Adrenal gland (tissue), 5 donors: Measurements from ENCODE around the gene SLC35E2B.

Experiments
- POLR2A ChIP-seq, 2 donors: fragments of 450-650 bp; IDR thresholded peaks; one replicate each; pipeline ENCODE4 v1.6.1; 2017; ENCODE audit warnings: antibody characterized with exemption in 2 of 2, mild to moderate bottlenecking in 2 of 2, moderate library complexity in 1 of 2
- TF ChIP-seq, protein P1 (sequence below), 6 experiments: fragments of 450-650 bp in 4 of 6; fragments of 200-600 bp in 2 of 6; sonication (generic) in 1 of 6; IDR thresholded peaks; 1 replicate in 5 of 6; 2 replicates in 1 of 6; pipeline versions ENCODE4 v1.5.1 to v1.8.0; 2016 to 2021; ENCODE audit warnings: antibody characterized with exemption in 6 of 6, mild to moderate bottlenecking in 2 of 6, moderate library complexity in 1 of 6
- donor health status: DM: no; HTN: no; CAD: no.

DNA sequence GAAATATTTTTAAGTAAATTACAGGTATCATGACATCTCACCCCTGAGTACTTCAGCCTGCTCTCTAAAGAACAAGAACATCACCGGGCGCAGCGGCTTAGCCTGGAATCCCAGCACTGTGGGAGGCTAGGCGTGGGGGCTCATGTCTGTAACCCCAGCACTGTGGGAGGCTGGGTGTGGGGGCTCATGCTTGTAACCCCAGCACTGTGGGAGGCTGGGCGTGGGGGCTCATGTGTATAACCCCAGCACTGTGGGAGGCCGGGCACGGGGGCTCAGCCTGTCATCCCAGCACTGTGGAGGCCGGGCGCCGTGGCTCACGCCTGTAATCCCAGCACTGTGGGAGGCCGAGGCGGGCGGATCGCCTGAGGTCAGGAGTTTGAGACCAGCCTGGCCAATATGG is 26.1 kb downstream of the SLC35E2B start:
- TF ChIP-seq, protein P1, sequence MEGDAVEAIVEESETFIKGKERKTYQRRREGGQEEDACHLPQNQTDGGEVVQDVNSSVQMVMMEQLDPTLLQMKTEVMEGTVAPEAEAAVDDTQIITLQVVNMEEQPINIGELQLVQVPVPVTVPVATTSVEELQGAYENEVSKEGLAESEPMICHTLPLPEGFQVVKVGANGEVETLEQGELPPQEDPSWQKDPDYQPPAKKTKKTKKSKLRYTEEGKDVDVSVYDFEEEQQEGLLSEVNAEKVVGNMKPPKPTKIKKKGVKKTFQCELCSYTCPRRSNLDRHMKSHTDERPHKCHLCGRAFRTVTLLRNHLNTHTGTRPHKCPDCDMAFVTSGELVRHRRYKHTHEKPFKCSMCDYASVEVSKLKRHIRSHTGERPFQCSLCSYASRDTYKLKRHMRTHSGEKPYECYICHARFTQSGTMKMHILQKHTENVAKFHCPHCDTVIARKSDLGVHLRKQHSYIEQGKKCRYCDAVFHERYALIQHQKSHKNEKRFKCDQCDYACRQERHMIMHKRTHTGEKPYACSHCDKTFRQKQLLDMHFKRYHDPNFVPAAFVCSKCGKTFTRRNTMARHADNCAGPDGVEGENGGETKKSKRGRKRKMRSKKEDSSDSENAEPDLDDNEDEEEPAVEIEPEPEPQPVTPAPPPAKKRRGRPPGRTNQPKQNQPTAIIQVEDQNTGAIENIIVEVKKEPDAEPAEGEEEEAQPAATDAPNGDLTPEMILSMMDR (IDR thresholded peaks at IDR 0.05), result no peak
- TF ChIP-seq POLR2A (IDR thresholded peaks at IDR 0.05), result no peak
